Glutamatergic neuron (in vitro differentiated cells): ENCODE measurements around the gene EDNRB. TPM values are rescaled to one million over a fixed set of nuclear protein-coding genes. Genes with fewer than 3 reads are reported as not detected.
"Not testable (repeated sequence)": the region's sequence is repeated elsewhere in the genome, so short reads cannot be mapped to it uniquely, and the experiment has no call there.

ENCODE experiments used
- DNase-seq: peaks from one replicate; pipeline ENCODE4 v3.0.0; 2022
- H3K27ac Mint-ChIP-seq: one replicate; pipeline ENCODE4 v1.8.0; 2020; ENCODE audit warnings: mild to moderate bottlenecking, mixed read lengths, inconsistent platforms; ENCODE audit not compliant: unreplicated experiment
- H3K27me3 Mint-ChIP-seq: one replicate; pipeline ENCODE4 v1.8.0; 2020; ENCODE audit warnings: mild to moderate bottlenecking, moderate library complexity, mixed read lengths, inconsistent platforms; ENCODE audit not compliant: unreplicated experiment
- H3K36me3 Mint-ChIP-seq: one replicate; pipeline ENCODE4 v1.8.0; 2020; ENCODE audit warnings: mild to moderate bottlenecking, mixed read lengths, inconsistent platforms; ENCODE audit not compliant: unreplicated experiment
- H3K4me1 Mint-ChIP-seq: one replicate; pipeline ENCODE4 v1.8.0; 2020; ENCODE audit warnings: mild to moderate bottlenecking, low read depth, mixed read lengths, inconsistent platforms; ENCODE audit not compliant: unreplicated experiment
- H3K4me3 Mint-ChIP-seq: one replicate; pipeline ENCODE4 v1.8.0; 2020; ENCODE audit warnings: mild to moderate bottlenecking, mixed read lengths, inconsistent platforms; ENCODE audit not compliant: unreplicated experiment
- H3K9me3 Mint-ChIP-seq: one replicate; pipeline ENCODE4 v1.8.0; 2020; ENCODE audit warnings: mild to moderate bottlenecking, moderate library complexity, mixed read lengths, inconsistent platforms; ENCODE audit not compliant: unreplicated experiment
- CTCF ChIP-seq: fragments of 200-600 bp; sonication (generic); IDR thresholded peaks from one replicate; pipeline ENCODE4 v1.5.0; 2021; ENCODE audit not compliant: partially characterized antibody, unreplicated experiment
- total RNA-seq: library from RNA; stranded (reverse); fragmentation: NEBNext Ultra II Directional; extraction: Animal tissue kit (Norgen Biotek cat#: 25700); gene quantifications from one replicate; pipeline ENCODE4 v1.2.1, GENCODE V29; 2021; ENCODE audit not compliant: unreplicated experiment

Gene EDNRB
- total RNA-seq, 1 donor from 2014 or later: 0.10 TPM

DNA sequence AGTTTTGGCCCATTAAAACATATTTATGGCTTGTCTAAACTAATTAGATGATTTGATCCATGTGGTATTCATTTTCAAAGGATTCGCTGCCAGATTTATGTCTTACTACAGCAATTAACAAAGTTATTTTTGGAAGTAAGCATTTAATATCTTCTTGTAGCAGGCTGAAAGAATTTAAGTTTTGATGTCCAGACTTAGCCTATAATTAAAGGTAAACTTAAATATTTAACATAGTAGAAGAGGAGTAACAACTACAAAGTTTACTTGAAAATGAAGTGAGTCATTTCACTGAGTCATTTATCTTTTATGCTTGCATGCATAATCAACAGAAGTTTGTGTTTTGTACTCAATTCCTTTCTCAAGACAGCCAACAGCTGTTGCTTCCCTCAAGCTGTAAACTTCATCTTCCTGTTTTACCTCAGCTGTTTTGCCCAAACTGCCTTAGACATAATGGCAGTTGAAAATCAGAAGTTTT is 58.1 kb downstream of the EDNRB start:
- Mint-ChIP-seq H3K4me3 (no peak overlapping the region), H3K27ac (no peak overlapping the region), H3K4me1 (no peaks in the 10 kb centered on the region), H3K36me3 (no peaks in the 10 kb centered on the region), H3K9me3 (no peaks in the 10 kb centered on the region), H3K27me3 (no peaks in the 10 kb centered on the region)
- TF ChIP-seq CTCF: no peak
- no peak for DNase-seq

GRCh38 chr13:77859450-77859849 is 59.2 kb downstream of the EDNRB start:
- no peak for DNase-seq
- Mint-ChIP-seq H3K27ac (no peak overlapping the region), H3K36me3 (no peaks in the 10 kb centered on the region), H3K9me3 (no peaks in the 10 kb centered on the region), H3K4me3 (no peak overlapping the region), H3K27me3 (peaks cover 2% of the 10 kb centered on the region), H3K4me1 (no peaks in the 10 kb centered on the region)
- no peak for TF ChIP-seq CTCF

- no peak overlapping the region for H3K4me3 Mint-ChIP-seq
- peaks cover 2% of the 10 kb centered on the region for H3K4me1 Mint-ChIP-seq
- H3K27ac Mint-ChIP-seq: no peak overlapping the region
- TF ChIP-seq CTCF: no peak
- peaks cover 2% of the 10 kb centered on the region for H3K27me3 Mint-ChIP-seq
- no peak for DNase-seq
- no peaks in the 10 kb centered on the region for H3K9me3 Mint-ChIP-seq
- no peaks in the 10 kb centered on the region for H3K36me3 Mint-ChIP-seq
Observed at GRCh38 chr13:77857531-77858209, 61.0 kb downstream of the EDNRB start.

DNA sequence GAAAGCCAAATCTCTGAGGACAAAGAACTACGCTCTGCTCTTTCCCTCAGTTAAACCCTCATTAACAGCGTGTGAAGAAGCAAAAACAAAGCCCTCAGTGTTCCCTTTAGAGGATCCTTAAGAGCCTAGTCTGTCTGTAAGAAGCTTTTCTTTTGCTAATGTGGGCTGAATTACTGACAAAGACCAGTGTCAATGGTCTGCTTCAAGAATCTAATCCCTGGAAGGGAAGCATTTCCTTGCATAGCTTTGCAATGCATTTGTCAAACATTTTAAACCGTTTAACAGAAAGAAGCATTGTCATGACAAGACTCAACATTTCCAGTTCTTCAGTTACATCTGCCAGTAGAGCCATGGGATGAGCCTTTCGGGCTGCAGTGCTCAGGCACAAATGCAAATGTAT is 64.9 kb downstream of the EDNRB start:
- DNase-seq: no peak
- no peak for TF ChIP-seq CTCF
- Mint-ChIP-seq H3K36me3 (no peaks in the 10 kb centered on the region), H3K27me3 (peaks cover 2% of the 10 kb centered on the region), H3K4me3 (no peak overlapping the region), H3K9me3 (peaks cover 4% of the 10 kb centered on the region), H3K27ac (no peak overlapping the region), H3K4me1 (peaks cover 2% of the 10 kb centered on the region)

DNA sequence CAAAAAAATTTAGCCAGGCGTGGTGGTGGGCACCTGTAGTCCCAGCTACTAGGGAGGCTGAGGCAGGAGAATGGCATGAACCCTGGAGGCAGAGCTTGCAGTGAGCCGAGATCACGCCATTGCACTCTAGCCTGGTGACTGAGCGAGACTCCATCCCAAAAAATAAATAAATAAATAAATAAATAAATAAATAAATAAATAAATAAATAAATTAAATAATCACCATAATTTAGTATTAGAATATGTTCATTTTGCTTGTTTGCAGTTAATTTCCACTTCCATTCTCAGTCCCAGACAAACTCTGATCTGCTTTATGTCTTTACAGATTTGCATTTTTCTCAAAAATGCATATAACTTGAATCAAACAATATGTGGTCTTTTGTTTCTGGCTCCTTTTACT is 70.6 kb downstream of the EDNRB start:
- not testable (repeated sequence) for H3K4me3 Mint-ChIP-seq, H3K9me3 Mint-ChIP-seq, DNase-seq, H3K27ac Mint-ChIP-seq, H3K36me3 Mint-ChIP-seq, H3K4me1 Mint-ChIP-seq, H3K27me3 Mint-ChIP-seq
